GM12878 (cell line): ENCODE data around the gene PRDM15. TPM values are rescaled to one million over a fixed set of nuclear protein-coding genes. Genes with fewer than 3 reads are reported as not detected.

Source experiments
- ATAC-seq: fragments of 200-7000 bp; cut with Tn5 transposase; 3 replicates; pipeline ENCODE4 v1.9.1; 2020; ENCODE audit warnings: mild to moderate bottlenecking, moderate library complexity
- BruUV-seq: library from RNA; stranded (reverse); fragments of 400-500 nt; replicated peaks from 2 replicates; lab custom pipeline; 2021; lab: Mats Ljungman, UMichigan
- CTCF ChIA-PET: fragments of 300-600 bp; sonication (Branson Sonifier 250); formaldehyde crosslinking; extraction: SDS; loops from one replicate; lab custom pipeline; 2021; ENCODE audit warnings: inconsistent platforms; lab: Yijun Ruan, JAX
- POLR2A ChIA-PET: fragments of 350-600 bp; formaldehyde crosslinking; extraction: SDS; loops from one replicate; lab custom pipeline; 2021; ENCODE audit warnings: inconsistent platforms; lab: Charles Lee
- RAD21 ChIA-PET: fragments of 300-600 bp; sonication (Branson Sonifier 250); formaldehyde crosslinking; loops from one replicate; lab custom pipeline; 2023; ENCODE audit warnings: antibody characterized with exemption; ENCODE audit not compliant: unreplicated experiment; lab: Charles Lee
- SMC1A ChIA-PET: fragments of 300-600 bp; sonication (Branson Sonifier 250); formaldehyde crosslinking; loops from one replicate; lab custom pipeline; 2023; ENCODE audit not compliant: unreplicated experiment, uncharacterized antibody; lab: Charles Lee
- DNase-seq: peaks from one replicate; pipeline ENCODE4 v3.0.0-alpha.2; 2011; ENCODE audit warnings: low read depth, low spot score
- FAIRE-seq: peaks from 3 replicates; lab custom pipeline; 2011; peaks lifted over from hg19 to GRCh38; lab: Jason Lieb, UNC
- H2AFZ ChIP-seq: 2 replicates; pipeline ENCODE4 v1.6.0; 2011; ENCODE audit warnings: low read depth, low read length, control low read depth; ENCODE audit not compliant: control insufficient read depth
- H3K27ac ChIP-seq: 2 replicates; pipeline ENCODE4 v1.5.1; 2011; ENCODE audit warnings: control low read depth; ENCODE audit not compliant: control insufficient read depth, insufficient read depth
- H3K27me3 ChIP-seq, 2 experiments: replicated peaks in 1 of 2; 2 replicates each; pipeline versions ENCODE4 v1.6.0 to v1.6.1; 2011; ENCODE audit warnings: low read length in 1 of 2; ENCODE audit not compliant: control insufficient read depth in 2 of 2, insufficient read depth in 2 of 2
- H3K36me3 ChIP-seq, 2 experiments: 2 replicates each; pipeline ENCODE4 v1.5.1; 2011; ENCODE audit warnings: low read length in 1 of 2; ENCODE audit not compliant: control insufficient read depth in 2 of 2, insufficient read depth in 2 of 2
- H3K4me1 ChIP-seq: 2 replicates; pipeline ENCODE4 v1.6.1; 2011; ENCODE audit warnings: mild to moderate bottlenecking, low read length, moderate library complexity, mixed read lengths; ENCODE audit not compliant: control insufficient read depth, insufficient read depth
- H3K4me2 ChIP-seq: 2 replicates; pipeline ENCODE4 v1.6.0; 2011; ENCODE audit warnings: control low read depth; ENCODE audit not compliant: control insufficient read depth, insufficient read depth
- H3K4me3 ChIP-seq: fragments of 200-600 bp; sonication (generic); 2 replicates; pipeline ENCODE4 v1.5.1; 2016
- H3K79me2 ChIP-seq: 2 replicates; pipeline ENCODE4 v1.6.0; 2011; ENCODE audit warnings: low read length; ENCODE audit not compliant: control insufficient read depth, insufficient read depth
- H3K9ac ChIP-seq: 2 replicates; pipeline ENCODE4 v1.8.0; 2011; ENCODE audit warnings: low read length, control low read depth, mixed read lengths; ENCODE audit not compliant: control insufficient read depth, insufficient read depth
- H3K9me3 ChIP-seq: replicated peaks from 3 replicates; pipeline ENCODE4 v1.5.1; 2011; ENCODE audit warnings: mild to moderate bottlenecking, low read length; ENCODE audit not compliant: control insufficient read depth, insufficient read depth
- H4K20me1 ChIP-seq: 2 replicates; pipeline ENCODE4 v1.6.0; 2011; ENCODE audit not compliant: control insufficient read depth, insufficient read depth
- ATF7 ChIP-seq: fragments of 450-650 bp; IDR thresholded peaks from 2 replicates; pipeline ENCODE4 v1.6.1; 2016; ENCODE audit warnings: low read depth, mild to moderate bottlenecking
- CREB1 ChIP-seq: IDR thresholded peaks from 2 replicates; pipeline ENCODE4 v1.6.1; 2012; ENCODE audit warnings: low read depth, mild to moderate bottlenecking, inconsistent platforms
- DPF2 ChIP-seq: fragments of 450-650 bp; IDR thresholded peaks from 2 replicates; pipeline ENCODE4 v1.6.1; 2017; ENCODE audit warnings: mild to moderate bottlenecking
- HSF1 ChIP-seq: fragments of 150-350 bp; IDR thresholded peaks from 2 replicates; pipeline ENCODE4 v1.6.1; 2014; ENCODE audit warnings: mild to moderate bottlenecking, low read depth, low read length
- MXI1 ChIP-seq: fragments of 150-350 bp; IDR thresholded peaks from 2 replicates; pipeline ENCODE4 v1.6.1; 2011; ENCODE audit warnings: low read depth, mild to moderate bottlenecking, inconsistent platforms, low read length, improper control_type of control experiment
- POLR2A ChIP-seq: IDR thresholded peaks from 2 replicates; pipeline ENCODE4 v1.6.1; 2011; ENCODE audit warnings: low read depth, mild to moderate bottlenecking, low read length
- RUNX3 ChIP-seq: IDR thresholded peaks from 2 replicates; pipeline ENCODE4 v1.6.1; 2012; ENCODE audit warnings: low read length, inconsistent platforms
- SP1 ChIP-seq: IDR thresholded peaks from one replicate; pipeline ENCODE4 v1.6.1; 2011; ENCODE audit warnings: low read depth, low read length
- SUPT20H ChIP-seq: IDR thresholded peaks from 2 replicates; pipeline ENCODE4 v1.6.1; 2011; ENCODE audit warnings: low read depth, mild to moderate bottlenecking, low read length, moderate library complexity, borderline replicate concordance; ENCODE audit not compliant: control insufficient read depth
- TCF12 ChIP-seq: IDR thresholded peaks from 2 replicates; pipeline ENCODE4 v1.6.1; 2011; ENCODE audit warnings: low read depth, mild to moderate bottlenecking, low read length
- WGBS: methylation state at CpG from one replicate; pipeline ENCODE4 v1.1.6; 2016; ENCODE audit warnings: low lambda C conversion rate; ENCODE audit not compliant: insufficient replicate concordance, insufficient coverage; ENCODE audit errors: missing lambda C conversion rate; 5-methylcytosine and 5-hydroxymethylcytosine counted together
- in situ Hi-C: fragments of 300-500 bp; cut with MboI; formaldehyde crosslinking; loops from 9 replicates; pipeline ENCODE4 v1.14.3; 2018; ENCODE audit warnings: mixed read lengths
- intact Hi-C: fragments of 100-400 bp; cut with micrococcal nuclease; formaldehyde crosslinking; loops from one replicate; pipeline ENCODE4 v1.14.2; 2022; ENCODE audit not compliant: unreplicated experiment
- polyA plus RNA-seq, 11 experiments: library from polyadenylated mRNA; depleted of rRNA in 4 of 11; unstranded in 6 of 11; stranded (reverse) in 5 of 11; fragments of >200 nt; fragmentation: Nextera tagmentation in 4 of 11; fragmentation: Illumina TruSeq in 1 of 11; extraction: Ambion mirVana in 4 of 11; extraction: Trizol in 1 of 11; gene quantifications; 1 replicate in 1 of 11; 2 replicates in 10 of 11; pipeline versions ENCODE4 v1.2.1 to v1.2.3, GENCODE V29; 2011 to 2016; ENCODE audit warnings: inconsistent platforms in 2 of 11, missing spikeins in 2 of 11, low read depth in 1 of 11
- total RNA-seq, 4 experiments: library from RNA; depleted of rRNA in 3 of 4; stranded (reverse); fragments of >200 nt in 3 of 4; fragmentation: Illumina TruSeq in 1 of 4; extraction: Trizol in 1 of 4; gene quantifications; 2 replicates each; pipeline versions ENCODE4 v1.2.1 to v1.2.3, GENCODE V29; 2013 to 2021
- TF ChIP-seq, protein P1 (sequence below): IDR thresholded peaks from 2 replicates; pipeline ENCODE4 v1.6.1; 2012; ENCODE audit warnings: low read depth, low read length, improper control_type of control experiment
- TF ChIP-seq, protein P2 (sequence below): IDR thresholded peaks from 2 replicates; pipeline ENCODE4 v1.6.1; 2012; ENCODE audit warnings: improper control_type of control experiment, low read depth, low read length; ENCODE audit not compliant: insufficient replicate concordance

The PRDM15 gene
- total and polyA plus RNA-seq, 10 of the 15 experiments (the other 5 are each of a cell fraction or from before 2014, with no cell fraction given): 2.2 to 16.0 (median 8.6) TPM

DNA sequence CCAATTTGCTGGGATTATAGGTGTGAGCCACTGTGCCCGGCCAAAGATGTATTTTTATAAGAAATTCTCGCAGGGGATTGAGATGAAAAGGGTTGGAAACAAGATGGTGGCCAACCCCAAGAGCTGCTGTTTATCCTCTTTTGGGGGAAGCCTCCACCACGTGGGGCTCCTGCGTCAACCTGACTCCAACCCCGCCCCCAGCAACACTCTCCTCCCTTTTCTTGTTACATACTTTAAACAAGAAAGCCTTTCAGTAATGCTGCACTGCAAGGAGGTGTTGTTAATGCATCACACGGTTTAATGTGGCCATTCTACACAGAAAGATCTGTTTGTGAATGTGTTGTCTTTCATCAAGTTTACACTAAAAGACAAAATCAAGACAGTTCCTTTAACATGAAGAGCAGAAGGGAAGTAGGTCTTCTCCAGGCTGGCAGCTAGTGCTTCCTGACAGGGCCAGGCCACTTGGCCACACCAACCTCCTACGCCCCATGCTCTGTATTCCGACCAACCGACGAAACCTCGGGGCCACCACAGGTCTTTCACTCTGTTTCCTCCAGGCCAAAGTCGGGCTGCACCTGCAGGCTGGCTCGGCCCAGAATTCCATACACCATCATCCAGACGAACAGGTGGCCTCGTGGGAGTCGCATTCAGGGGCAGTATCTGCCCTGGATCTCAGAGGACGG lies 48.7 kb upstream of the PRDM15 start (continued):
- TF ChIP-seq, protein P1, sequence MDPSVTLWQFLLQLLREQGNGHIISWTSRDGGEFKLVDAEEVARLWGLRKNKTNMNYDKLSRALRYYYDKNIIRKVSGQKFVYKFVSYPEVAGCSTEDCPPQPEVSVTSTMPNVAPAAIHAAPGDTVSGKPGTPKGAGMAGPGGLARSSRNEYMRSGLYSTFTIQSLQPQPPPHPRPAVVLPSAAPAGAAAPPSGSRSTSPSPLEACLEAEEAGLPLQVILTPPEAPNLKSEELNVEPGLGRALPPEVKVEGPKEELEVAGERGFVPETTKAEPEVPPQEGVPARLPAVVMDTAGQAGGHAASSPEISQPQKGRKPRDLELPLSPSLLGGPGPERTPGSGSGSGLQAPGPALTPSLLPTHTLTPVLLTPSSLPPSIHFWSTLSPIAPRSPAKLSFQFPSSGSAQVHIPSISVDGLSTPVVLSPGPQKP: no peak
- TF ChIP-seq DPF2 (peak; percentile 17; the same call in 1 of the 2 replicates), CREB1 (peak; percentile 54; the same call in 1 of the 2 replicates), SUPT20H (no peak), RUNX3 (peak; percentile 19; the same call in 1 of the 2 replicates), HSF1 (no peak), MXI1 (0 out of 2 replicates have a peak, but pooled peaks have one; percentile 22), TCF12 (peak; percentile 60; the same call in 1 of the 2 replicates)

- POLR2A ChIA-PET: interaction anchor here (1.3 to 5.5 kb wide), 2 partner anchors 48 to 501 kb away, joined by 3 to 28 read pairs; partner anchors contain the start of gene PRDM15
Observed at GRCh38 chr21:41926807-41927171, 47.6 kb upstream of the PRDM15 start.

More at GRCh38 chr21:41926807-41927171, 47.6 kb upstream of the PRDM15 start:
- Histone ChIP-seq H3K9me3 (no peaks in the 10 kb centered on the region), H2AFZ (peak overlapping the region; percentile 86), H3K4me2 (peak overlapping the region; percentile 97), H3K36me3 (no peaks in the 10 kb centered on the region), H3K9ac (peak overlapping the region; percentile 96), H3K4me1 (peaks cover 64% of the 10 kb centered on the region), H3K27me3 (no peaks in the 10 kb centered on the region), H3K79me2 (peaks cover 43% of the 10 kb centered on the region), H4K20me1 (no peaks in the 10 kb centered on the region), H3K4me3 (peak overlapping the region; percentile 81), H3K27ac (peak overlapping the region; percentile 99)
- TF ChIP-seq ATF7: 0 out of 2 replicates have a peak, but pooled peaks have one; percentile 6
- TF ChIP-seq, protein P2, sequence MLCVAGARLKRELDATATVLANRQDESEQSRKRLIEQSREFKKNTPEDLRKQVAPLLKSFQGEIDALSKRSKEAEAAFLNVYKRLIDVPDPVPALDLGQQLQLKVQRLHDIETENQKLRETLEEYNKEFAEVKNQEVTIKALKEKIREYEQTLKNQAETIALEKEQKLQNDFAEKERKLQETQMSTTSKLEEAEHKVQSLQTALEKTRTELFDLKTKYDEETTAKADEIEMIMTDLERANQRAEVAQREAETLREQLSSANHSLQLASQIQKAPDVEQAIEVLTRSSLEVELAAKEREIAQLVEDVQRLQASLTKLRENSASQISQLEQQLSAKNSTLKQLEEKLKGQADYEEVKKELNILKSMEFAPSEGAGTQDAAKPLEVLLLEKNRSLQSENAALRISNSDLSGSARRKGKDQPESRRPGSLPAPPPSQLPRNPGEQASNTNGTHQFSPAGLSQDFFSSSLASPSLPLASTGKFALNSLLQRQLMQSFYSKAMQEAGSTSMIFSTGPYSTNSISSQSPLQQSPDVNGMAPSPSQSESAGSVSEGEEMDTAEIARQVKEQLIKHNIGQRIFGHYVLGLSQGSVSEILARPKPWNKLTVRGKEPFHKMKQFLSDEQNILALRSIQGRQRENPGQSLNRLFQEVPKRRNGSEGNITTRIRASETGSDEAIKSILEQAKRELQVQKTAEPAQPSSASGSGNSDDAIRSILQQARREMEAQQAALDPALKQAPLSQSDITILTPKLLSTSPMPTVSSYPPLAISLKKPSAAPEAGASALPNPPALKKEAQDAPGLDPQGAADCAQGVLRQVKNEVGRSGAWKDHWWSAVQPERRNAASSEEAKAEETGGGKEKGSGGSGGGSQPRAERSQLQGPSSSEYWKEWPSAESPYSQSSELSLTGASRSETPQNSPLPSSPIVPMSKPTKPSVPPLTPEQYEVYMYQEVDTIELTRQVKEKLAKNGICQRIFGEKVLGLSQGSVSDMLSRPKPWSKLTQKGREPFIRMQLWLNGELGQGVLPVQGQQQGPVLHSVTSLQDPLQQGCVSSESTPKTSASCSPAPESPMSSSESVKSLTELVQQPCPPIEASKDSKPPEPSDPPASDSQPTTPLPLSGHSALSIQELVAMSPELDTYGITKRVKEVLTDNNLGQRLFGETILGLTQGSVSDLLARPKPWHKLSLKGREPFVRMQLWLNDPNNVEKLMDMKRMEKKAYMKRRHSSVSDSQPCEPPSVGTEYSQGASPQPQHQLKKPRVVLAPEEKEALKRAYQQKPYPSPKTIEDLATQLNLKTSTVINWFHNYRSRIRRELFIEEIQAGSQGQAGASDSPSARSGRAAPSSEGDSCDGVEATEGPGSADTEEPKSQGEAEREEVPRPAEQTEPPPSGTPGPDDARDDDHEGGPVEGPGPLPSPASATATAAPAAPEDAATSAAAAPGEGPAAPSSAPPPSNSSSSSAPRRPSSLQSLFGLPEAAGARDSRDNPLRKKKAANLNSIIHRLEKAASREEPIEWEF: peak; percentile 29
- no peak for TF ChIP-seq SP1
- no peak for TF ChIP-seq POLR2A
- FAIRE-seq: no peak
- no peak for ATAC-seq
- CTCF ChIA-PET: interaction anchor here (0.6 to 4.9 kb wide), 6 partner anchors 78 to 191 kb away, joined by 3 to 15 read pairs (median 4); no protein-coding TSS in a partner anchor
- intact Hi-C loops (loop anchor here (2.0 to 10.0 kb wide), 3 partner anchors 76 to 188 kb away; no protein-coding TSS in a partner anchor), in situ Hi-C loops (loop anchor here (5.0 kb wide), 1 partner anchor 76 kb away; no protein-coding TSS in a partner anchor)
- SMC1A ChIA-PET: interaction anchor here (0.6 to 5.3 kb wide), 14 partner anchors 22 to 191 kb away, joined by 3 to 51 read pairs (median 4); partner anchors contain the start of gene PRDM15
- no peak for DNase-seq
- WGBS: 11% methylated on average over 3 of the region's 3 CpGs
- TSS peak; percentile 75 for BruUV-seq
- RAD21 ChIA-PET: interaction anchor here (1.0 to 2.9 kb wide), 13 partner anchors 26 to 194 kb away, joined by 3 to 11 read pairs (median 5); partner anchors contain the start of genes PRDM15 and ZBTB21
